ENCODE data around the gene NBEAL1. TPM values are rescaled to one million over a fixed set of nuclear protein-coding genes. Genes with fewer than 3 reads are reported as not detected.
"Not testable (repeated sequence)": the region's sequence is repeated elsewhere in the genome, so short reads cannot be mapped to it uniquely, and the experiment has no call there.

NBEAL1 gene
- total RNA-seq, 3 donors from 2014 or later (not counting 1 experiment from before 2014, with no cell fraction given) = 12.2 to 19.7 (median 12.9) TPM

- no peak overlapping the region for H3K4me3 Mint-ChIP-seq
- H3K27ac Mint-ChIP-seq = peak overlapping the region in 1 of 2 donors; percentile 26
- H3K27me3 Mint-ChIP-seq (ENCODE audit: low read depth in 2 of 2) = no peaks in the 10 kb centered on the region
- DNase-seq (no peak), ATAC-seq (no peak)
- no peaks in the 10 kb centered on the region for H3K9me3 ChIP-seq (ENCODE audit: control insufficient read depth, insufficient read depth, low read length)
- TF ChIP-seq CTCF (IDR thresholded peaks at IDR 0.05) = no peak
- no peak overlapping the region for H3K27ac ChIP-seq (ENCODE audit: low read length)
- H3K4me1 Mint-ChIP-seq = peaks cover 29 to 44% of the 10 kb centered on the region in 2 donors
- intact Hi-C loops (cut with micrococcal nuclease) = no loop called here
- H3K36me3 ChIP-seq (ENCODE audit: control insufficient read depth, insufficient read depth, low read length) = peaks cover 16% of the 10 kb centered on the region
- H3K36me3 Mint-ChIP-seq = no peaks in the 10 kb centered on the region
- WGBS (ENCODE audit: insufficient coverage) = over 99% methylated on average over 6 of the region's 6 CpGs
- H3K4me1 ChIP-seq (ENCODE audit: control insufficient read depth, insufficient read depth, low read length) = peaks cover 19% of the 10 kb centered on the region
- H3K27me3 ChIP-seq (ENCODE audit: control insufficient read depth, insufficient read depth, low read length) = no peaks in the 10 kb centered on the region
- H3K9me3 Mint-ChIP-seq = no peaks in the 10 kb centered on the region
- no peak overlapping the region for H3K4me3 ChIP-seq (ENCODE audit: low read length)
Measured at GRCh38 chr2:203242518-203242917, 227.8 kb downstream of the NBEAL1 start.

DNA sequence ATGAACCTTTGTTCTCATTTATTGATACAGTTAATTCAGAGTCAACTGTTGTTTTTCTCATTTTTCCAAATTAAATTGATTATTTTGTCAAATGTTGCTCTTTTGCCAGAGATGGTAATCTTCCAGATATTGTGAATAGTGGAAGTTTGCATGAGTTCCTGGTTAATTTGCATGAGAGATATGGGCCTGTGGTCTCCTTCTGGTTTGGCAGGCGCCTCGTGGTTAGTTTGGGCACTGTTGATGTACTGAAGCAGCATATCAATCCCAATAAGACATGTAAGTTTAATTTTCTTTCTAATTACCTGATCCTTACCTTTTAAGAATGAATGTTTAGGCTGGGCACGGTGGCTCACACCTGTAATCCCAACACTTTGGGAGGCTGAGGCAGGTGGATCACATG is 232.0 kb downstream of the NBEAL1 start:
- no peaks in the 10 kb centered on the region for H3K27me3 Mint-ChIP-seq (ENCODE audit: low read depth in 2 of 2)
- no peak overlapping the region for H3K27ac Mint-ChIP-seq
- intact Hi-C loops (cut with micrococcal nuclease) = no loop called here
- H3K36me3 ChIP-seq (ENCODE audit: control insufficient read depth, insufficient read depth, low read length) = peaks cover 19% of the 10 kb centered on the region
- no peaks in the 10 kb centered on the region for H3K36me3 Mint-ChIP-seq
- H3K9me3 ChIP-seq (ENCODE audit: control insufficient read depth, insufficient read depth, low read length) = no peaks in the 10 kb centered on the region
- WGBS (ENCODE audit: insufficient coverage) = 100% methylated on average over 1 of the region's 3 CpGs
- no peaks in the 10 kb centered on the region for H3K4me1 ChIP-seq (ENCODE audit: control insufficient read depth, insufficient read depth, low read length)
- no peak overlapping the region for H3K27ac ChIP-seq (ENCODE audit: low read length)
- H3K4me3 Mint-ChIP-seq = no peak overlapping the region
- DNase-seq (no peak), ATAC-seq (no peak)
- H3K4me1 Mint-ChIP-seq = peaks cover 5 to 16% of the 10 kb centered on the region in 2 donors
- H3K4me3 ChIP-seq (ENCODE audit: low read length) = no peak overlapping the region
- H3K27me3 ChIP-seq (ENCODE audit: control insufficient read depth, insufficient read depth, low read length) = no peaks in the 10 kb centered on the region
- H3K9me3 Mint-ChIP-seq = no peaks in the 10 kb centered on the region
- TF ChIP-seq CTCF (IDR thresholded peaks at IDR 0.05) = no peak

- Histone ChIP-seq H3K36me3 (ENCODE audit: control insufficient read depth, insufficient read depth, low read length) (peaks cover 31% of the 10 kb centered on the region), H3K27me3 (ENCODE audit: control insufficient read depth, insufficient read depth, low read length) (no peaks in the 10 kb centered on the region), H3K9me3 (ENCODE audit: control insufficient read depth, insufficient read depth, low read length) (peaks cover 5% of the 10 kb centered on the region), H3K4me1 (ENCODE audit: control insufficient read depth, insufficient read depth, low read length) (peaks cover 4% of the 10 kb centered on the region), H3K27ac (ENCODE audit: low read length) (no peak overlapping the region), H3K4me3 (ENCODE audit: low read length) (no peak overlapping the region)
- H3K27me3 Mint-ChIP-seq (ENCODE audit: low read depth in 2 of 2) = no peaks in the 10 kb centered on the region
- DNase-seq (peak in 1 of 2 donors; percentile 20), ATAC-seq (peak in 2 of 3 donors; percentile 42 to 73)
- no peak for TF ChIP-seq CTCF (IDR thresholded peaks at IDR 0.05)
- peak overlapping the region; percentile 69 to 74 for H3K27ac Mint-ChIP-seq
- H3K4me1 Mint-ChIP-seq = peaks cover 6 to 8% of the 10 kb centered on the region in 2 donors
- no peaks in the 10 kb centered on the region for H3K9me3 Mint-ChIP-seq
- peaks cover 12% of the 10 kb centered on the region for H3K36me3 Mint-ChIP-seq
- no peak overlapping the region for H3K4me3 Mint-ChIP-seq
- intact Hi-C loops (cut with micrococcal nuclease) = no loop called here
- WGBS (ENCODE audit: insufficient coverage) = 86% methylated on average over 13 of the region's 13 CpGs
Measured at GRCh38 chr2:203252818-203253217, 238.1 kb downstream of the NBEAL1 start.

DNA sequence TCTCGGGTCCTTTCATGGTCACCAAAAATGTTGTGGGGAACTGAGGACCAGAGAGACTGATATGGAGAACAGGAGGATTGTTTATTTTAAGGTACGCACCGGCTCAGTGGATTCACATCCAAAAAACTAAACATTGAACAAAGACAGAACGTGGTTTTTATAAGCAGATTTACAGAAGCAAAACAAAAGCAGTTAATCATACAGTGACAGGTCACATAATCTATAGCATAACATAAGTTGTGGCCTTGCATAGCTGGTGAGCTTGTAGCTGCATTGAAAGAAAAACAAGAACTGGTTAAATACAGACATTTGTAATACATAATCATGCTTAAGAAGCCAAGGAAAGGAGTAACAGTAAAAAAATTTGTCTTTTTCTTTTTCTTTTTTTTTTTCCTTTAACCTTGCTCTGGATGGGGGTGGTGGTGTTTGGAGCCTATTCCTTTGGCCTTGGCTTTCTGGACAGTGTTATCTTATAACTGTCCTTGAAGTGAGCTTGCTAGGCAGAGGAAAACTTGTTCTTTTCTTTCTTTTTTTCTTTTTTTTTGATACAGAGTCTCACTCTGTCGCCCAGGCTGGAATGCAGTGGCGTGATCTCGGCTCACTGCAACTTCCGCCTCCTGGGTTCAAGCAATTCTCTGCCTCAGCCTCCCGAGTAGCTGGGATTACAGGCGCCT is 238.9 kb downstream of the NBEAL1 start:
- H3K4me1 Mint-ChIP-seq = peaks cover 9 to 12% of the 10 kb centered on the region in 2 donors
- intact Hi-C loops (cut with micrococcal nuclease); H3K27me3 Mint-ChIP-seq (ENCODE audit: low read depth in 2 of 2); H3K27ac ChIP-seq (ENCODE audit: low read length); H3K4me1 ChIP-seq (ENCODE audit: control insufficient read depth, insufficient read depth, low read length); H3K9me3 ChIP-seq (ENCODE audit: control insufficient read depth, insufficient read depth, low read length); H3K27me3 ChIP-seq (ENCODE audit: control insufficient read depth, insufficient read depth, low read length); H3K9me3 Mint-ChIP-seq; H3K4me3 ChIP-seq (ENCODE audit: low read length); ATAC-seq; DNase-seq: not testable (repeated sequence)
- H3K36me3 Mint-ChIP-seq = peaks cover 12% of the 10 kb centered on the region
- peak overlapping the region; percentile 69 to 74 for H3K27ac Mint-ChIP-seq
- H3K36me3 ChIP-seq (ENCODE audit: control insufficient read depth, insufficient read depth, low read length) = peaks cover 31% of the 10 kb centered on the region
- peak overlapping the region; percentile 7 for H3K4me3 Mint-ChIP-seq
- 92% methylated on average over 10 of the region's 10 CpGs for WGBS (ENCODE audit: insufficient coverage)
